Measurements from ENCODE around the gene USE1. TPM values are rescaled to one million over a fixed set of nuclear protein-coding genes. Genes with fewer than 3 reads are reported as not detected.

The USE1 gene
- total and polyA plus RNA-seq, 7 experiments from 2014 or later: 24.7 to 68.3 (median 46.2) TPM

DNA sequence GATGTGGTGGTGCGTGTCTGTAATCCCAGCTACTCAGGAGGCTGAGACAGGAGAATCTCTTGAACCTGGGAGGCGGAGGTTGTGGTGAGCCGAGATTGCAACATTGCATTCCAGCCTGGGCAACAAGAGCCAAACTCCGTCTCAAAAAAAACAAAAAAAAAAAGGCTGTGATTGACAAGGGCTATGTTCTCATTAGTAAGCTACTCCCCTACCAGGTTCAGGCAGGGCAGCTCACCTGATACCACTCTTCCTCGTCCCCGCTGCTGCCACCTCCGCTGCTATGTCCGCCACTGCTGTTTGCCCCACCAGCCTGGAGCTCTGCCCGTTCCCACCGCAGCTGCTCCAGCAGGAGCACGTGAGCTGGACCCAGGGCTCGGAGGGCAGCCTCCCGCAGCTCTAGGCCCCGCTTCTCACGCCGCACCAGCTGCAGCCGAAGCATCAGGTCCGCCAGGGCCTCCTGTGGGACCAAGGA lies 40.0 kb downstream of the USE1 start:
- Mint-ChIP-seq H3K27ac (no peak overlapping the region), H3K36me3 (no peaks in the 10 kb centered on the region), H3K27me3 (no peaks in the 10 kb centered on the region), H3K4me1 (no peaks in the 10 kb centered on the region), H3K4me3 (no peak overlapping the region), H3K9me3 (no peaks in the 10 kb centered on the region)
- CTCF ChIA-PET: interaction anchor here (0.6 to 1.3 kb wide), 2 partner anchors 28 to 130 kb away, joined by 3 to 5 read pairs; no protein-coding TSS in a partner anchor
- Histone ChIP-seq H3K4me1 (ENCODE audit: control insufficient read depth in 2 of 2, insufficient read depth in 2 of 2, low read length in 2 of 2) (no peaks in the 10 kb centered on the region), H3K36me3 (ENCODE audit: control insufficient read depth in 2 of 3, insufficient read depth in 3 of 3, low read length in 3 of 3) (no peaks in the 10 kb centered on the region), H3K27ac (ENCODE audit: low read depth, low read length) (no peak overlapping the region), H3K4me3 (ENCODE audit: low read length) (no peak overlapping the region), H3K9me3 (ENCODE audit: control insufficient read depth in 2 of 3, low read length in 3 of 3) (no peaks in the 10 kb centered on the region), H3K27me3 (ENCODE audit: control insufficient read depth in 2 of 2, insufficient read depth in 2 of 2, low read length in 2 of 2) (no peaks in the 10 kb centered on the region)
- DNase-seq (no peak), ATAC-seq (no peak)
- POLR2A ChIA-PET: interaction anchor here (0.6 to 1.0 kb wide), 3 partner anchors 19 to 178 kb away, joined by 3 to 4 read pairs (median 3); partner anchors contain the start of gene OCEL1
- intact Hi-C loops (cut with micrococcal nuclease): no loop called here

GRCh38 chr19:17256130-17256529 lies 41.0 kb downstream of the USE1 start:
- no peak overlapping the region for H3K27ac Mint-ChIP-seq
- no peaks in the 10 kb centered on the region for H3K9me3 Mint-ChIP-seq
- CTCF ChIA-PET: interaction anchor here (1.3 kb wide), 1 partner anchor 27 kb away, joined by 3 read pairs; no protein-coding TSS in a partner anchor
- intact Hi-C loops (cut with micrococcal nuclease): no loop called here
- no peaks in the 10 kb centered on the region for H3K36me3 Mint-ChIP-seq
- Histone ChIP-seq H3K27ac (ENCODE audit: low read depth, low read length) (no peak overlapping the region), H3K4me3 (ENCODE audit: low read length) (no peak overlapping the region), H3K4me1 (ENCODE audit: control insufficient read depth in 2 of 2, insufficient read depth in 2 of 2, low read length in 2 of 2) (no peaks in the 10 kb centered on the region), H3K27me3 (ENCODE audit: control insufficient read depth in 2 of 2, insufficient read depth in 2 of 2, low read length in 2 of 2) (no peaks in the 10 kb centered on the region), H3K36me3 (ENCODE audit: control insufficient read depth in 2 of 3, insufficient read depth in 3 of 3, low read length in 3 of 3) (no peaks in the 10 kb centered on the region), H3K9me3 (ENCODE audit: control insufficient read depth in 2 of 3, low read length in 3 of 3) (no peaks in the 10 kb centered on the region)
- H3K4me3 Mint-ChIP-seq: no peak overlapping the region
- H3K27me3 Mint-ChIP-seq: no peaks in the 10 kb centered on the region
- POLR2A ChIA-PET: interaction anchor here (0.6 to 1.4 kb wide), 3 partner anchors 10 to 79 kb away, joined by 3 to 8 read pairs (median 3); partner anchors contain the start of gene BABAM1
- ATAC-seq (no peak), DNase-seq (no peak)
- peaks cover 4 to 7% (median 5%) of the 10 kb centered on the region in 7 donors for H3K4me1 Mint-ChIP-seq

GRCh38 chr19:17259118-17259780 lies 44.1 kb downstream of the USE1 start:
- Mint-ChIP-seq H3K4me1 (peaks cover 4 to 8% (median 6%) of the 10 kb centered on the region in 7 donors), H3K27me3 (no peaks in the 10 kb centered on the region), H3K27ac (no peak overlapping the region), H3K36me3 (no peaks in the 10 kb centered on the region), H3K9me3 (no peaks in the 10 kb centered on the region), H3K4me3 (no peak overlapping the region)
- no peak for DNase-seq
- ChIA-PET POLR2A (interaction anchor here (0.6 to 3.5 kb wide), 6 partner anchors 8 to 112 kb away, joined by 3 to 11 read pairs (median 5); partner anchors contain the start of genes ANKLE1 and BABAM1), CTCF (interaction anchor here (0.8 to 6.0 kb wide), 9 partner anchors 9 to 193 kb away, joined by 3 to 36 read pairs (median 3); partner anchors contain the start of gene ANKLE1)
- ATAC-seq: no peak
- H3K27ac ChIP-seq (ENCODE audit: low read depth, low read length): no peak overlapping the region
- H3K4me1 ChIP-seq (ENCODE audit: control insufficient read depth in 2 of 2, insufficient read depth in 2 of 2, low read length in 2 of 2): no peaks in the 10 kb centered on the region
- H3K36me3 ChIP-seq (ENCODE audit: control insufficient read depth in 2 of 3, insufficient read depth in 3 of 3, low read length in 3 of 3): no peaks in the 10 kb centered on the region
- intact Hi-C loops (cut with micrococcal nuclease): no loop called here
- H3K9me3 ChIP-seq (ENCODE audit: control insufficient read depth in 2 of 3, low read length in 3 of 3): no peaks in the 10 kb centered on the region
- H3K27me3 ChIP-seq (ENCODE audit: control insufficient read depth in 2 of 2, insufficient read depth in 2 of 2, low read length in 2 of 2): no peaks in the 10 kb centered on the region
- no peak overlapping the region for H3K4me3 ChIP-seq (ENCODE audit: low read length)

- H3K36me3 Mint-ChIP-seq: no peaks in the 10 kb centered on the region
- CTCF ChIA-PET: interaction anchor here (0.6 to 6.0 kb wide), 10 partner anchors 23 to 893 kb away, joined by 3 to 36 read pairs (median 3); partner anchors contain the start of gene ANKLE1
- DNase-seq: no peak
- H3K9me3 Mint-ChIP-seq: no peaks in the 10 kb centered on the region
- Histone ChIP-seq H3K27me3 (ENCODE audit: control insufficient read depth in 2 of 2, insufficient read depth in 2 of 2, low read length in 2 of 2) (no peaks in the 10 kb centered on the region), H3K9me3 (ENCODE audit: control insufficient read depth in 2 of 3, low read length in 3 of 3) (no peaks in the 10 kb centered on the region), H3K4me1 (ENCODE audit: control insufficient read depth in 2 of 2, insufficient read depth in 2 of 2, low read length in 2 of 2) (peaks cover 0 to 6% of the 10 kb centered on the region in 2 donors), H3K27ac (ENCODE audit: low read depth, low read length) (no peak overlapping the region), H3K4me3 (ENCODE audit: low read length) (no peak overlapping the region), H3K36me3 (ENCODE audit: control insufficient read depth in 2 of 3, insufficient read depth in 3 of 3, low read length in 3 of 3) (no peaks in the 10 kb centered on the region)
- no peak overlapping the region for H3K4me3 Mint-ChIP-seq
- H3K4me1 Mint-ChIP-seq: peaks cover 5 to 14% (median 13%) of the 10 kb centered on the region in 7 donors
- no peak for ATAC-seq
- no peaks in the 10 kb centered on the region for H3K27me3 Mint-ChIP-seq
- POLR2A ChIA-PET: interaction anchor here (0.6 to 3.5 kb wide), 5 partner anchors 12 to 111 kb away, joined by 3 to 11 read pairs (median 3); partner anchors contain the start of gene ANKLE1
- intact Hi-C loops (cut with micrococcal nuclease): loop anchor here (1.0 to 2.0 kb wide), 3 partner anchors 13 to 131 kb away; no protein-coding TSS in a partner anchor
- no peak overlapping the region for H3K27ac Mint-ChIP-seq
Observed at GRCh38 chr19:17259934-17260333, 44.8 kb downstream of the USE1 start.

DNA sequence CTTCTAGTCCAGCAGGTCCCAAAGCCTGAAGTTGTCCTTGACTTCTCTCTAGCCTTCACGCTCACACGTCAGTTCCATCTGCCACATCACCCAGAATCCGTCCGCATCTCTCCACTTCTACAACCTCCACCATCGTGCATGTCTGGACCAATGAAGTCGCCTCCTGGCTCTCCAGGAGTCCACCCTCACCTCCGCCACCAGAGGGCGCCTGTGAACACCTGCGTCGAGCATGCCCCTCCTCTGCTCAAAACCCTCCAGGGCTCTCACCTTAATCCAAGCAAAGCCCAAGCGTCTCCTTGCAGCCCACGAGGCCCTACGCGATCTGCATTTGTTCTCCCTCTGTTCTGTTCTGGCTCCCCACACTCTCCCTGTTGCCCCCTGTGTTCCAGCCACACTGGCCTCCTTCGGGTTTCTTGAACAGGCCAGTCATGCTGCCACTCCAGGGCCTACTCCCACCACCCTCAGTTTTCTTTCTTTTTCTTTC lies 45.7 kb downstream of the USE1 start:
- Mint-ChIP-seq H3K4me3 (no peak overlapping the region), H3K4me1 (peaks cover 5 to 14% (median 13%) of the 10 kb centered on the region in 7 donors), H3K36me3 (no peaks in the 10 kb centered on the region), H3K27ac (peak overlapping the region in 3 of 9 donors; percentile 2 to 82 (median 24)), H3K9me3 (no peaks in the 10 kb centered on the region), H3K27me3 (no peaks in the 10 kb centered on the region)
- intact Hi-C loops (cut with micrococcal nuclease): loop anchor here (1.0 to 2.0 kb wide), 6 partner anchors 14 to 194 kb away; no protein-coding TSS in a partner anchor
- no peak overlapping the region for H3K27ac ChIP-seq (ENCODE audit: low read depth, low read length)
- no peaks in the 10 kb centered on the region for H3K27me3 ChIP-seq (ENCODE audit: control insufficient read depth in 2 of 2, insufficient read depth in 2 of 2, low read length in 2 of 2)
- peak; percentile 76 to 90 (median 86) for DNase-seq
- CTCF ChIA-PET: interaction anchor here (0.6 to 6.0 kb wide), 9 partner anchors 22 to 894 kb away, joined by 3 to 36 read pairs (median 3); partner anchors contain the start of gene ANKLE1
- H3K36me3 ChIP-seq (ENCODE audit: control insufficient read depth in 2 of 3, insufficient read depth in 3 of 3, low read length in 3 of 3): no peaks in the 10 kb centered on the region
- H3K9me3 ChIP-seq (ENCODE audit: control insufficient read depth in 2 of 3, low read length in 3 of 3): no peaks in the 10 kb centered on the region
- peaks cover 0 to 10% of the 10 kb centered on the region in 2 donors for H3K4me1 ChIP-seq (ENCODE audit: control insufficient read depth in 2 of 2, insufficient read depth in 2 of 2, low read length in 2 of 2)
- POLR2A ChIA-PET: interaction anchor here (3.5 kb wide), 1 partner anchor 21 kb away, joined by 11 read pairs; the partner anchor contains the start of gene ANKLE1
- peak; percentile 100 for ATAC-seq
- no peak overlapping the region for H3K4me3 ChIP-seq (ENCODE audit: low read length)

DNA sequence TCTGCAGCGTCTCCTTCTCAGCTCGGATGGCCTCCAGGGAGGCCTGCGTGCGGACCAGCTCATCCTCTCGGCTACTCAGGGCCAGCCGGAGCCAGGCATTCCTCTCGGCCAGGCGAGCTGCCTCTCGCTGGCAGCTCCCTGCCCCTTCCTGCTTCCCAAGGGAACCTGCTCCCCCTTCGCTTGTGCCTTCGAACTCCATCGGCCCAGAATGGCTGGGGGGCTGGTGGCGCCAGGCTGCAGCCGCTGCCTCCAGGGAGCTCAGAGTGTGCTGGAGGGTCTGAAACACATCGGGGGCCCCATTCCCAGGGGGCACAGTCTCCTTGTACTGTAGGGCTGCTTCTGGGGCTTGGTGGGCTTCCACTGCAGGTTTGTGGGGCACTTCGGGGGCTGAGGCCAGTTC lies 47.4 kb downstream of the USE1 start:
- POLR2A ChIA-PET: no interaction called here

More for the DNA sequence above, 47.4 kb downstream of the USE1 start:
- no peak for DNase-seq
- Mint-ChIP-seq H3K4me3 (no peak overlapping the region), H3K4me1 (peaks cover 6 to 25% (median 19%) of the 10 kb centered on the region in 7 donors), H3K27me3 (peaks cover 0 to 2% (median 0%) of the 10 kb centered on the region in 5 donors), H3K27ac (peak overlapping the region in 1 of 9 donors; percentile 48), H3K36me3 (no peaks in the 10 kb centered on the region), H3K9me3 (peaks cover 0 to 4% (median 0%) of the 10 kb centered on the region in 11 donors)
- intact Hi-C loops (cut with micrococcal nuclease): no loop called here
- Histone ChIP-seq H3K36me3 (ENCODE audit: control insufficient read depth in 2 of 3, insufficient read depth in 3 of 3, low read length in 3 of 3) (no peaks in the 10 kb centered on the region), H3K27ac (ENCODE audit: low read depth, low read length) (no peak overlapping the region), H3K4me1 (ENCODE audit: control insufficient read depth in 2 of 2, insufficient read depth in 2 of 2, low read length in 2 of 2) (peaks cover 0 to 10% of the 10 kb centered on the region in 2 donors), H3K27me3 (ENCODE audit: control insufficient read depth in 2 of 2, insufficient read depth in 2 of 2, low read length in 2 of 2) (no peaks in the 10 kb centered on the region), H3K4me3 (ENCODE audit: low read length) (no peak overlapping the region), H3K9me3 (ENCODE audit: control insufficient read depth in 2 of 3, low read length in 3 of 3) (no peaks in the 10 kb centered on the region)
- ATAC-seq: no peak
- CTCF ChIA-PET: interaction anchor here (0.7 to 6.0 kb wide), 4 partner anchors 20 to 962 kb away, joined by 3 to 36 read pairs (median 6); partner anchors contain the start of gene ANKLE1

Measured in naive thymus-derived CD4-positive, alpha-beta T cell (primary cell).